ENCODE measurements around the gene SMIM31. TPM values are rescaled to one million over a fixed set of nuclear protein-coding genes. Genes with fewer than 3 reads are reported as not detected.
A peak's percentile ranks its signal among the peaks of the same experiment; 100 is the strongest.

Gene SMIM31
- not detected for total RNA-seq

- intact Hi-C loops (cut with micrococcal nuclease) = loop anchor here (5.0 kb wide), 1 partner anchor 1072 kb away; no protein-coding TSS in a partner anchor
- Mint-ChIP-seq H3K27ac (no peak within 1 kb of the TSS), H3K36me3 (ENCODE audit: low read depth) (no peaks in the 10 kb centered on the region), H3K9me3 (peaks cover 4% of the 10 kb centered on the region), H3K4me3 (no peak within 1 kb of the TSS), H3K4me1 (ENCODE audit: low read depth) (no peaks in the 10 kb centered on the region), H3K27me3 (ENCODE audit: low read depth) (peaks cover 6% of the 10 kb centered on the region)
- CTCF ChIA-PET = no interaction called here
- DNase-seq = no peak
Measured at GRCh38 chr4:164753873-164754488, at the start of gene SMIM31. TSS of gene SMIM31 (plus strand) at chr4:164754131. CDS start at chr4:164770444, 16,313 bp downstream.

DNA sequence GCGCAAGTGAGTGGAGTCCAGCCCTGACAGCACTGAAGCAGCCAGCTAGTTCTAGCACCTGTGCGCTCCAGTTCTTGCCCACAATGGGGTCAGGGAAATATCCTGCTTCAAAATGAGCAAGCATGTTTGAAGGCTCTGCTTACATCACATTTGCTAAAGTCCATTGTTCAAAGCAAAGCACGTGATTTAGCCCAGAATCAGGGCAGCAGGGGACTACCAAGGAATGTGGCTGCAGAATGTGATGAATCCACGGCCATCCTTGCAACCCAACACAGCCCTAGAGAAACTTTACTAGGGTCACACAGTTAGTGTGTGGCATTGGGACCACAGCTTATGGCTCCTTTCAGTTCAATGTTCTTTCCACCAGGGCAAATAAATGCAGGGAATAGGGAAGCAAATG lies 47.3 kb upstream of the SMIM31 start:
- intact Hi-C loops (cut with micrococcal nuclease) = no loop called here
- H3K4me1 Mint-ChIP-seq (ENCODE audit: low read depth) = no peaks in the 10 kb centered on the region
- no peak for DNase-seq
- H3K27me3 Mint-ChIP-seq (ENCODE audit: low read depth) = peaks cover 3% of the 10 kb centered on the region
- no peak overlapping the region for H3K4me3 Mint-ChIP-seq
- CTCF ChIA-PET = no interaction called here
- H3K36me3 Mint-ChIP-seq (ENCODE audit: low read depth) = no peaks in the 10 kb centered on the region
- H3K27ac Mint-ChIP-seq = no peak overlapping the region
- no peaks in the 10 kb centered on the region for H3K9me3 Mint-ChIP-seq

DNA sequence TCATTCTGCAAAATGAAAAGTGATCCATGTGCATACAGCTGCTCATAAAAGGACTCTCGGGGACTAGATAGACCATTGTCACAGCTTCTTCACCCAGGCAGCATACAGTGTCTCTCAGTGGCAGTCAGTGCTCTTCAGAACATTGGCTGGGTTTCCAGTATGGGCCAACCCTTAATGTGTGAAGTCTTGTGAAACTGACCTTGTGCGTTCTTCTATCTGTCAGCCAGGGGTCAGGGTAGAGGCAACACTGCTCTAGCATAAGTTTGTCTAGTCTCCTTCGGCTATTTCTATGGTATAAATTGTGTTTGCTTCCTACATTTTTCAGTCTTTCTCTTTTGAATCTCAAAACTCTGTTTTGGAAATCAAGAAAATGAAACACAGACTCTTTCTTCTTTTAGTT lies 37.0 kb upstream of the SMIM31 start:
- no peak overlapping the region for H3K4me3 Mint-ChIP-seq
- no peak for DNase-seq

GRCh38 chr4:164718827-164719226 lies 35.1 kb upstream of the SMIM31 start:
- Mint-ChIP-seq H3K4me1 (ENCODE audit: low read depth) (no peaks in the 10 kb centered on the region), H3K27me3 (ENCODE audit: low read depth) (peaks cover 4% of the 10 kb centered on the region), H3K9me3 (no peaks in the 10 kb centered on the region), H3K4me3 (no peak overlapping the region), H3K36me3 (ENCODE audit: low read depth) (no peaks in the 10 kb centered on the region), H3K27ac (no peak overlapping the region)
- intact Hi-C loops (cut with micrococcal nuclease) = no loop called here
- no peak for DNase-seq
- CTCF ChIA-PET = no interaction called here

More for the DNA sequence above, 37.0 kb upstream of the SMIM31 start:
- CTCF ChIA-PET = no interaction called here
- Mint-ChIP-seq H3K27ac (no peak overlapping the region), H3K27me3 (ENCODE audit: low read depth) (peaks cover 6% of the 10 kb centered on the region), H3K4me1 (ENCODE audit: low read depth) (no peaks in the 10 kb centered on the region), H3K9me3 (no peaks in the 10 kb centered on the region), H3K36me3 (ENCODE audit: low read depth) (no peaks in the 10 kb centered on the region)
- intact Hi-C loops (cut with micrococcal nuclease) = loop anchor here (1.0 kb wide), 1 partner anchor 31 kb away; no protein-coding TSS in a partner anchor

GRCh38 chr4:164725066-164725465 lies 28.9 kb upstream of the SMIM31 start:
- H3K4me3 Mint-ChIP-seq = no peak overlapping the region
- intact Hi-C loops (cut with micrococcal nuclease) = no loop called here
- H3K9me3 Mint-ChIP-seq = no peaks in the 10 kb centered on the region
- DNase-seq = no peak
- H3K4me1 Mint-ChIP-seq (ENCODE audit: low read depth) = peaks cover 3% of the 10 kb centered on the region
- CTCF ChIA-PET = no interaction called here
- H3K27ac Mint-ChIP-seq = no peak overlapping the region
- H3K27me3 Mint-ChIP-seq (ENCODE audit: low read depth) = peaks cover 6% of the 10 kb centered on the region
- H3K36me3 Mint-ChIP-seq (ENCODE audit: low read depth) = no peaks in the 10 kb centered on the region

DNA sequence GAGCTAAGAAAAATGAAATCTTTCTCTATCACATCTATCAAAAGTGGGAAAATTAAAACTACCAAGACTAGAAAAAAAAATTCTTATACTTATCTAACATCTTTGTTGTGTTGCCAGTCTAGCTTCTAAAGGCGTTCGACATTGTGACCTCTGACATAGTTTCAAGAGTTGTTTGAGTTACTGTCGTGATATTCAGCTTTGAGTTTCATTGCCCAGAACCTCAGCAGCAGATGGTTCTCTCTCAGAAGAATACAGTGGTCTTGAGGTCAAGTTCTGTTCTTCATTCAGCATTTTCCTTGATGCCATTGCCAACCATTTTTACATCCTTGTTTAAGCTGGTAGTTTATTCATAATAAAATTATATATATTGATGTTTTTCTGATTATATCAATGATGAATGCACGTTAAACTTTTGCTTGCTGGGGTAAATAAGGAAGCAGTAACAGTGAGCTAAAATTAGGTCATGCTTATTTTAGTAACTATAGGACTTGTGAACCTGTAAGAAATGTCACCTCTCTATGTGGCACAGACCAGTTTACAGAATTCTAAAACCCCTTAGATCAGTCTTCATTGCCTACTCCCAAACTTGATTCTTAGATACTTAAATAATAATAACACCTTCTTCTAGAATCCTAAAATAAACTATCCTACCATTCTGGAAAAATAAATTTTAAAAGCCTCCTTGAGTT lies 23.1 kb upstream of the SMIM31 start:
- no peak overlapping the region for H3K4me3 Mint-ChIP-seq
- DNase-seq = no peak

DNA sequence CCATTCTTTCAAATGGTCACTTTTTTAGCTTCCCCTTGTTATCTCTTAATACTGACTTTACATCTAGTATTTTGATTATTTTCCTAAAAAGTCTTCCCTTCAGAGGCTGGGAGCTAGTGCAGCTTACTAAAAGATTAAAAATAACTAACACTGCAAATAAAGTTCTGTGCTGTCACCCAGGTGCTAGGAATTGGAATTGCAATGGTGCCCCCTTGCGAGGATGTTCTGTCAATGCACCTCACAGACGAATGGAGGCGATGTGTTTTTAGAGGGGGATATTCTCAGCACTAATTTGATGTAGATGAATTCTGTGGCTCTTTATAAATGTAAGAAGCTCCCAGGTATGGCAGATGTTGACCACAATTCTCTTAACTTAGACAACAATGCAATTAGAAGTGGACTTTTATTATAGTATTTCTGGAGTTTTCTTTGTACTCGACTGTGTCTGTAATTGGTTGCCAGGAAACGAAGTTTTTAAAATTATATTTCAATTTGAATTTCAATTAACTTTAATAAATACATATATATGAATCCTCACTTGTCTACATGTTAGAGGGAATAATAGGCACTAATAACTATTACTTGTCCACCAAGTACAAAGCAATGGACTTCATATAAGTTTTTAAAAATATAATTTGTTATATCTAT lies 22.0 kb upstream of the SMIM31 start:
- intact Hi-C loops (cut with micrococcal nuclease) = loop anchor here (1.0 to 10.0 kb wide), 4 partner anchors 977 to 1247 kb away; no protein-coding TSS in a partner anchor
- no peaks in the 10 kb centered on the region for H3K9me3 Mint-ChIP-seq
- CTCF ChIA-PET = interaction anchor here (0.6 to 2.9 kb wide), 20 partner anchors 10 to 1182 kb away, joined by 3 to 14 read pairs (median 4); no protein-coding TSS in a partner anchor

More for the DNA sequence above, 23.1 kb upstream of the SMIM31 start:
- Mint-ChIP-seq H3K4me1 (ENCODE audit: low read depth) (peaks cover 6% of the 10 kb centered on the region), H3K27me3 (ENCODE audit: low read depth) (peaks cover 9% of the 10 kb centered on the region), H3K27ac (no peak overlapping the region), H3K9me3 (no peaks in the 10 kb centered on the region), H3K36me3 (ENCODE audit: low read depth) (no peaks in the 10 kb centered on the region)
- CTCF ChIA-PET = interaction anchor here (0.8 to 2.9 kb wide), 17 partner anchors 8 to 1181 kb away, joined by 3 to 14 read pairs (median 4); no protein-coding TSS in a partner anchor
- intact Hi-C loops (cut with micrococcal nuclease) = loop anchor here (2.0 to 10.0 kb wide), 3 partner anchors 976 to 1246 kb away; no protein-coding TSS in a partner anchor

GRCh38 chr4:164734484-164734883 lies 19.4 kb upstream of the SMIM31 start:
- peaks cover 7% of the 10 kb centered on the region for H3K27me3 Mint-ChIP-seq (ENCODE audit: low read depth)
- H3K27ac Mint-ChIP-seq = no peak overlapping the region
- DNase-seq = no peak
- intact Hi-C loops (cut with micrococcal nuclease) = loop anchor here (5.0 to 10.0 kb wide), 2 partner anchors 980 to 1052 kb away; no protein-coding TSS in a partner anchor
- peaks cover 6% of the 10 kb centered on the region for H3K4me1 Mint-ChIP-seq (ENCODE audit: low read depth)
- H3K9me3 Mint-ChIP-seq = no peaks in the 10 kb centered on the region
- no peaks in the 10 kb centered on the region for H3K36me3 Mint-ChIP-seq (ENCODE audit: low read depth)
- H3K4me3 Mint-ChIP-seq = no peak overlapping the region
- CTCF ChIA-PET = no interaction called here

More for the DNA sequence above, 22.0 kb upstream of the SMIM31 start:
- Mint-ChIP-seq H3K4me1 (ENCODE audit: low read depth) (peaks cover 6% of the 10 kb centered on the region), H3K27ac (no peak overlapping the region), H3K36me3 (ENCODE audit: low read depth) (no peaks in the 10 kb centered on the region), H3K4me3 (no peak overlapping the region), H3K27me3 (ENCODE audit: low read depth) (peaks cover 9% of the 10 kb centered on the region)
- peak; percentile 72 for DNase-seq

DNA sequence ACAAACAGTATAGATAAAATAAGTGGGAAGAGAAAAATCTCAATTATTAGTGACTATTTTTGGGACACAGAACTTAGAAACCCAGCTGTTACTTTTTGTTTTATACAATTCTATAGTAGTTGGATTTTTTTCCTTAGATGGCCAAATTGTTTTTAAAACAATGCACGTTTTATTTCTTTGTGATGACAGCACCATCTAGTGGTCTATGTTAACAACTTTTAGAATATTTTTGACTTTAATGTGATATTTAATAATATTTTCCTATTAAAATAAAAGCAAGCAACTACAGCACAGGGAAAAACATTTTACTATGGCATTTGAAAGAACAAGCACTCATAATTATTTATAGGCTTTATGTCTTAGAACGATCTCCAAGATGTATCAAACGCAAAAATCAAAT lies 5.6 kb upstream of the SMIM31 start:
- intact Hi-C loops (cut with micrococcal nuclease) = loop anchor here (1.0 kb wide), 2 partner anchors 31 to 1198 kb away; no protein-coding TSS in a partner anchor
- CTCF ChIA-PET = interaction anchor here (1.1 to 1.7 kb wide), 2 partner anchors 17 to 683 kb away, joined by 3 to 5 read pairs; no protein-coding TSS in a partner anchor
- Mint-ChIP-seq H3K4me3 (no peak overlapping the region), H3K9me3 (peaks cover 4% of the 10 kb centered on the region), H3K27me3 (ENCODE audit: low read depth) (peaks cover 9% of the 10 kb centered on the region), H3K4me1 (ENCODE audit: low read depth) (no peaks in the 10 kb centered on the region), H3K36me3 (ENCODE audit: low read depth) (no peaks in the 10 kb centered on the region), H3K27ac (no peak overlapping the region)
- no peak for DNase-seq

GRCh38 chr4:164755432-164755831 lies 1.5 kb downstream of the SMIM31 start:
- Mint-ChIP-seq H3K4me3 (no peak overlapping the region), H3K27me3 (ENCODE audit: low read depth) (peaks cover 8% of the 10 kb centered on the region), H3K36me3 (ENCODE audit: low read depth) (no peaks in the 10 kb centered on the region), H3K9me3 (peaks cover 4% of the 10 kb centered on the region), H3K4me1 (ENCODE audit: low read depth) (no peaks in the 10 kb centered on the region), H3K27ac (no peak overlapping the region)
- intact Hi-C loops (cut with micrococcal nuclease) = no loop called here
- CTCF ChIA-PET = no interaction called here
- DNase-seq = no peak

DNA sequence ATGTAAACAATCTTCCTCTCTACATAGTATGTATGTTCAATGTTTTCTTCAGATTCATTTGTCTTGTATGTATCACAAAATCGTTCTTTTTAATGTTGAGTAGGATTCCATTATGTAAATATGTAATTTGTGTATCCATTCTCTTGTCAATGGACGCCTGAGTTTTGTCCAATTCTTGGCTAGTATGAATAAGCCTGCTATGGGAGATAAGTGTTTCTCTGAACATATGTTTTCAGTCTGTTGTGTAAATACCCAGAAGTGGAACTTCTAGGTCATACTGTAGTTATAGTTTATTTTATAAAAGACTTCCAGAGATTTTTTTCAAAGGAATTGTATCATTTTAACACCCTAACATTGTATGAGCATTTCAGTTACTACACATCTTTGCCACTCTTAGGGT lies 2.8 kb downstream of the SMIM31 start:
- H3K4me3 Mint-ChIP-seq = no peak overlapping the region
- intact Hi-C loops (cut with micrococcal nuclease) = no loop called here
- H3K9me3 Mint-ChIP-seq = peaks cover 4% of the 10 kb centered on the region
- H3K27ac Mint-ChIP-seq = no peak overlapping the region
- no peak for DNase-seq
- no peaks in the 10 kb centered on the region for H3K4me1 Mint-ChIP-seq (ENCODE audit: low read depth)
- H3K36me3 Mint-ChIP-seq (ENCODE audit: low read depth) = no peaks in the 10 kb centered on the region
- CTCF ChIA-PET = no interaction called here
- H3K27me3 Mint-ChIP-seq (ENCODE audit: low read depth) = peaks cover 6% of the 10 kb centered on the region

GRCh38 chr4:164761241-164761640 lies 7.3 kb downstream of the SMIM31 start:
- intact Hi-C loops (cut with micrococcal nuclease) = no loop called here
- no peak for DNase-seq
- Mint-ChIP-seq H3K9me3 (no peaks in the 10 kb centered on the region), H3K27ac (no peak overlapping the region), H3K27me3 (ENCODE audit: low read depth) (peaks cover 21% of the 10 kb centered on the region), H3K36me3 (ENCODE audit: low read depth) (no peaks in the 10 kb centered on the region), H3K4me3 (no peak overlapping the region), H3K4me1 (ENCODE audit: low read depth) (no peaks in the 10 kb centered on the region)
- CTCF ChIA-PET = no interaction called here

Measured in activated naive CD4-positive, alpha-beta T cell treated with anti-CD3 and anti-CD28 coated beads for 36 hours (primary cell).